Superior temporal gyrus (tissue), 1 donor: ENCODE results near the gene PIGV.
"Not testable (repeated sequence)": the region's sequence is repeated elsewhere in the genome, so short reads cannot be mapped to it uniquely, and the experiment has no call there.

Source experiments
- DNase-seq: peaks from one replicate; pipeline ENCODE4 v3.0.0-alpha.2; 2016; ENCODE audit errors: extremely low spot score

The PIGV gene

DNA sequence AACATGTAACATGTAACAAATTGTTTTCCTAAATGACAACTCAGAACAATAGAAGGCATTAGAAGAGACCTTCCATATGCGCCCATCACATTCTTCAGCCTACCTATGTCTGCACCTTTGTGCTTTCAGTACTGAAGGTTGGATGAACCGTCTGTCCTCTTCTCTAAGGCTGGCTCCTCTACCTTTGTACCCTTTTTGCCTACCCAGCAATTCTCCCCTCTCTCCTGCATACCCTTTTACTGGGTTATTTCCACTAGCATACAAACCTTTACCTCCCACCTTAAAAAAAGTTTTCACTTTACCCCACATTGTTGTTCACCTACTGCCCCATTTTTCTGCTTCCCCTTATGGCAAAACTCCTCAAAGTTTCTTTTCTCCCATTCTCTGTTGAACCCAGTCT lies 5.2 kb downstream of the PIGV start:
- no peak for DNase-seq

DNA sequence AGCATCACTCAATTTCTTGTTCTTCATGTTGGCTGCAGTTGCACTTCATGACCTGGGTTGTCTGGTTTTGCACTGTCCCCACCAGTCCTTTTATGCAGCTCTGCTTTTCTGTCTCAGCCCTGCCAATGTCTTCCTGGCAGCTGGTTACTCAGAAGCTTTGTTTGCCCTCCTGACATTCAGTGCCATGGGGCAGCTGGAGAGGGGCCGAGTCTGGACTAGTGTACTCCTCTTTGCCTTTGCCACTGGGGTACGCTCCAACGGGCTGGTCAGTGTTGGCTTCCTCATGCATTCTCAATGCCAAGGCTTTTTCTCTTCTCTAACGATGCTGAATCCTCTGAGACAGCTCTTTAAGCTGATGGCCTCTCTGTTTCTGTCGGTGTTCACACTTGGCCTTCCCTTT lies 6.6 kb downstream of the PIGV start:
- no peak for DNase-seq

DNA sequence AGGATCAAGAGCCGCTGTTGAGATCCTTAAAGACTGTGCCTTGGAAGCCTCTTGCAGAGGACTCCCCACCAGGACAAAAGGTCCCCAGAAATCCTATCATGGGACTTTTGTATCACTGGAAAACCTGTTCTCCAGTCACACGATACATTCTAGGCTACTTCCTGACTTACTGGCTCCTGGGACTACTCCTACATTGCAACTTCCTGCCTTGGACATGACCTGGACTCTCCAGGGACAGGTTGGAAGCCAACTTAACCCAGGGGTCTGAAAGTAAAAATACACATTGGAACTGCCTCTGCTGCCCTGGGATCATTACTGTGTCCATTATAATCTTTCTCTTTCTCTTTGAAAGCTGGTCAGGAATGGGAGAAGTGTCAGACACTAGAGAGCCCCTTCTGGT lies 9.9 kb downstream of the PIGV start:
- no peak for DNase-seq

DNA sequence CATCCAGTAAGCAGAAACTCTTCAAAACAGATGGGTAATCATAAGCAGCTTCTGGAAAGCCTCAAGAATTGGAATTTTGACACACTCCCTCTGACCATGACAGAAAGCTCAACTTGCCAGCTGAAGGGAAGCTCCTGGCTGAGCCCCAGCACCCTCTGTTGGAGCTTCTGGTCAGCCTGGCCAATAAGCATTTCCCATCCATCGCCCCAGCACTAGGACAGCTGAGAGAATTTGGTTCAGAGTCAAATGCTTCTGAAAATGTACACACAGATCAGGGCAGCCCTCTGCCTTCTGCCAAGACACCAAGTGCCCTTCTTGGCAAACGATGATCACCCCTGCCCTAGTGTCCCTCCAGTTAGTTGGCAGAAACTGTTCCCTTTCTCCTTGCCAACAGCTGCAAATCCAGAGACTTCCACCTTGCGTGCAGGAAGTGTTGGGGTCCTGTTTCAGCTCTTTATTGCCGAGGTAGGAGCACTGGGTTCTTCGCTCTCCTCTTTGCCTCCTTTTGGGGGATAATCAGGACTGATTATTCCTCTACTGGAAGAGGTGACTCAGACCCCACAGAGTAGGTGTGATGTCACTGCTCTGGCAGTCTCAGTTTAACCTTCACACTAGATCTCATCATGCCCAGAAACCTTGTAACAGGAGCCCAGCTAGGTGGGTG lies 11.9 kb downstream of the PIGV start:
- DNase-seq = peak; percentile 68

DNA sequence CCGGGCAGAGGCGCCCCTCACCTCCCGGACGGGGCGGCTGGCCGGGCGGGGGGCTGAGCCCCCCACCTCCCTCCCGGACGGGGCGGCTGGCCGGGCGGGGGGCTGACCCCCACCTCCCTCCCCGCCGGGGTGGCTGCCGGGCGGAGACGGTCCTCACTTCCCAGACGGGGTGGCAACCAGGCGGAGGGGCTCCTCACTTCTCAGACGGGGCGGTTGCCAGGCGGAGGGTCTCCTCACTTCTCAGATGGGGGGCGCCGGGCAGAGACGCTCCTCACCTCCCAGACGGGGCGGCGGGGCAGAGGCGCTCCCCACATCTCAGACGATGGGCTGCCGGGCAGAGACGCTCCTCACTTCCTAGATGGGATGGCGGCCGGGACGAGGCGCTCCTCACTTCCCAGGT lies 16.2 kb downstream of the PIGV start:
- not testable (repeated sequence) for DNase-seq

DNA sequence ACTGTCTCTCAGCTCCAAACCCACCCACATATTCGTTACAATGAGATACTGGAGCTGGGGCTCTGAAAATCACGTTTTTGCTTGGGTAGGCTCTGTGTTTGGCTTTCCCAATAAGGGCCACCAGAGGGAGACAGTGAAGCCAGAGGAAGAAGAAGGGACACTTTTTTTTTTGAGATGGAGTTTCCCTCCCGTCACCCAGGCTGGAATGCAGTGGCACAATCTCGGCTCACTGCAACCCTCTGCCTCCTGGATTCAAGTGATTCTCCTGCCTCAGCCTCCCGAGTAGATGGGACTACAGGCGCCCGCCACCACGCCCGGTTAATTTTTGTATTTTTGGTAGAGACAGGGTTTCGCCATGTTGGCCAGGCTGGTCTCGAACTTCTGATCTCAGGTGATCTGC lies 22.4 kb downstream of the PIGV start:
- peak; percentile 78 for DNase-seq

DNA sequence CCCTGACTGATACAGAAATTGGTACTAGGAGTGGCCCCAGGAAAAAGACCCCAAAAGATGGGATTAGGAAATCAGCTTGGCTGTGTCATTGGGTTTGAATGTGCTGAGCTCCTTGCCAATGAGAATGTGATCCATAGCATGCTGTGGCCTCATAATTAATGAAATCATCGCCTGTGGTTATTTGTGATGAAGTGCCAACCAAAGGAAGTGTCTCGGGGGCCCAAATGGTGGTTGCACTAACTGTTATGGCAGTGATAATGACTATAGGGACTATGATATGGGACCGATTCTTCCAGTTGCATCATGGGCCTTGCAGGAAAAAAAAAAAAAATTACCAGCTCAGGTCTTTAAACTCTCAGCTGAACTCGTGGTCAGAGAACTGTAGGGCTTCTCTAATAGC lies 23.3 kb downstream of the PIGV start:
- DNase-seq = no peak

DNA sequence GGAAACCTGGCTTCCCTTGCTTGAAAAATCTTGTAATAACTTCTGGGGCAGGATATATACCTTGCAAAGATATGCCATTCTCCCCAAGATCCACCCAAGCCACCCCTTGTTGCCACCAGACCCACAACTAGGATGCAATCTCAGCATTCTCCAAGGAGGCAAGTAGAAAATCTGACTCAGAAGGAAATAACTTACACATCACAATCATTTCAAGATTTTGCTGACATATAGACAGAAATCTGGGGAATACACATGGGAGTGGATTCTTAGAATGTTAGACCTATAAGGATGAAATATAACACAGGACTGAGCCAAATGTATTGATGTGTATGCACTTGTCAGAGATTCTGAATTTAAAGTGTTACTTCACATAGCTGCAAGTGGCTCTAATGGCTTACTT lies 24.0 kb downstream of the PIGV start:
- no peak for DNase-seq

DNA sequence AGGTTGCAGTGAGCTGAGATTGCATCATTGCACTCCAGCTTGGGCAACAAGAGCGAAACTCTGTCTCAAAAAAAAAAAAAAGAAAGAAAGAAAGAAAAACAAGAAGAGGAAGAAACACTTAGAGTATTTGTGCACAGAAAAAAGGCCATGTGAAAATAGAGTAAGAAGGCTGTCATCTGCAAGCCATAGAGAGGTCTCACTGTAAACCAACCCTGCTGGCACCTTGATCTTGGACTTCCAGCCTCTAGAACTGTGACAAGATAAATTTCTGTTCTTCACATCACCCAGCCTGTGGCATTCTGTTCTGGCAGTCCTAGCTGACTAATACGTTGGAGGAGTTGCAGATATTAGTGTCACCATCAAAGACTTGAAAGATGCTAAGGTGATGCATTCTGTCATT lies 26.6 kb downstream of the PIGV start:
- no peak for DNase-seq

DNA sequence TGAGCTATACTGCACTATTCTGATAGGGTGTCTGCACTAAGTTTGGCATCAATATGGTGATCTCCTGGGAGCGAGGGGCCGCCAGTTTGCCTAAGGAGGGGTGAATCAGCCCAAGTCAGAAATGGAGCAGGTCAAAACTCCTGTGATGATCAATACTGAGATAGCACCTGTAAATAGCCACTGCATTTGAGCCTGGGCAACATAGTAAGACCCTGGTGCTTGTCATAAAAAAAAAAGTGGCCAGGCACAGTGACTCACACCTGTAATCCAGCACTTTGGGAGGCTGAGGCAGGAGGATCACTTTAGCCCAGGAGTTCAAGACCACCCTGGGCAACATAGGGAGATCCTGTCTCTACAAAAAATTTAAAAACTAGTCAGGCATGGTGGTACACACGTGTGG lies 27.1 kb downstream of the PIGV start:
- no peak for DNase-seq

DNA sequence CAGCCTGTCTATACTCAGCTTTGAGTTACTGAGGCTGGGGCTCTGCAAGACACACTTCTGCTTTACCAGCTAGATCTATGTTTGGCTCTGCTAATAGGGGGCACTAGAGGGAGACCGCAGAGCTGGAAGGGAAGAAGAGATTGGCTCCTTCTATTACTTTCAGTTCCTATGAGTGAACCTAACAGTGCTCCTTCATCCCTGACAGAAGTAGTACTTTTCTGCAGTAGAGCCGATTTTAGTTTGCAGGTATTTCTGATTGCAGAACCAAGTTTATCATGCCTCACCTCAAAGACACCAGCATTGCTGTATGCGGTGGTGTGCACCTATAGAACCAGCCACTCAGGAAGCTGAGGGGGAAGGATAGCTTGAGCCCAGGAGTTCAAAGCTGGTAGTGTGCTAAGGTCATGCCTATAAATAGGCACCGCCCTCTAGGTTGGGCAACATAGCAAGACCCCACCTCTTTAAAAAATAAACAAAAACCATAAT lies 33.1 kb downstream of the PIGV start:
- DNase-seq = peak; percentile 12

DNA sequence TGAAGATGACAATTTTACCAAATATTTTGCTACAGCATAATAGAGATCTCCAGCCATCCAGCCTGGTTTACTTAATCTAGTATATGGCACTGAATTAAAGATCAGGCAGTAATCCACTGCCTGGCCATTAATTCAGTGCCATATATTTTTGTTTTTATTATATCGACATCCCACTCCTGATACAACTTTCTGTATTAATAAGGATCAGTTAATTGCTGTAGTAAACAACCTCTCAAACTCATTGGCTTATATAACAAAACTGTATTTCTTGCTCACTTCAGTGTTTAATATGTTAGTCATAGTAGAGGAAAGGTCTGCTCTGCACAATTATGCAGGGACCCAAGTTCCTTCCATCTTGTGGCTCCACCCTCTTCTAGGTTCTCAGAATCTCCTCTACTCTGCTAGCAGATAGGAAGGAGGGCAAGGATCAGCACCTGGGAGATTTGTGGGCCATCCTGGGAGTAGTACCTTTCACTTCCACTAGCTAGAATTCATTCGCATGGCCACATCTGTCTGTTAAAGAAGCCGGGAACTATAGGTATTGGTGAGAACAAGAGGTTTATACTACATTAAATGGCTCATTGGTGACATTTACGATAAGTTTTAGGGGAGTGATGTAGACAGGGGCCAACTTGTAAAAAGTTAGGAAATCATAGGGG lies 35.1 kb downstream of the PIGV start:
- DNase-seq = no peak

DNA sequence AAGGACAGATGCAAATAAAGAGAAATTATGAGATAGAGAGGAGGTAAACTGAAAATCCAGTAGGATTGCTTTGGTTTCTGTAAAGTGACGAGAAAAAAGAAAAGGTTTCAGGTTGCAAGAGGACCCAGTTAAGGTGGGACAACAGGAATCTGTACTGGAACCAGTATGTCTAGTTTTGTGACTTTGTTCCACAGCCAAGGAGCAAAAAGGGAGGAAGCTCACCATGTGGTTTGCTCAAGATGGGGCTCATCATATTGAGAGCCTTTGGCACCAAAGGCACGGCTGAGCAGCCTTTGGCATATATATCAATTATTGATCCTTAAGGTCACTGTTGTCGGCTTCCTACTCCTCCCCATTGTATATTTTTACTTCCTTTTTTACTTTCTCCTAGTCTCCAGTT lies 37.0 kb downstream of the PIGV start:
- DNase-seq = no peak

DNA sequence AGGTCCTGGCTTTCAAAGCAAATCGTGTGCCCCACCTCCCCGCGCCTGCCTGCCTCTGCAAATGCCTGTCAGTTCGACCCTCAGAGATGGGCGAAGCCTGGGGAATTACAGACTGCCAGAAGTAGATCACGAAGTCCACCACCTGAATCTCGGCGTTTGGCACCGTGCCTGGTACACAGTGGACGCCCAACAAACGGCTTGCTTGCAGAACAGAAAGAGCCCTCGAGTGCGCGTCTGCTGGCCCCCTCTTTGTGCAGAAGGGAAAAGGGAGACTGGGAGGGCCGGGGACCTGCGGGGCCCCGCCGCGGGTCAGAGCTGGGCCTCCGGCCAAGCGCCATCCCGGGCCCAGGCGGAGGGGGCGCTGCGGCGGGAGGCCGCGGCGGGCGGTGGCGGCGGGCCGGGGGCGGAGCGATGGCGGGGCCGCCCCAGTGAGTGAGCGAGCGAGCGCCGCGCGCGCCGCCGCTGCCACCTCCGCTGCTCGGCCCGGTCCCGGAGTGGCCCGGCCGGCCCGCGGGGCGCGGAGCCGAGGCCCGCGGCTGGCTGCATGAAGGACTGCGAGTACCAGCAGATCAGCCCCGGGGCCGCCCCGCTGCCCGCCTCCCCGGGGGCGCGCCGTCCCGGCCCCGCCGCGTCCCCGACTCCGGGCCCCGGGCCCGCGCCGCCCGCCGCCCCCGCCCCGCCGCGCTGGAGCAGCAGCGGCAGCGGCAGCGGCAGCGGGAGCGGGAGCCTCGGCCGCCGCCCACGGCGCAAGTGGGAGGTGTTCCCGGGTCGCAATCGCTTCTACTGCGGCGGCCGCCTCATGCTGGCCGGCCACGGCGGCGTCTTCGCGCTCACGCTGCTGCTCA lies 38.7 kb downstream of the PIGV start, which contains the start of gene ZDHHC18:
ZDHHC18 (plus strand) TSS at position 428 of the 845 bp plus-strand sequence; CDS start at position 545, 117 bp downstream.
- peak; percentile 54 for DNase-seq

DNA sequence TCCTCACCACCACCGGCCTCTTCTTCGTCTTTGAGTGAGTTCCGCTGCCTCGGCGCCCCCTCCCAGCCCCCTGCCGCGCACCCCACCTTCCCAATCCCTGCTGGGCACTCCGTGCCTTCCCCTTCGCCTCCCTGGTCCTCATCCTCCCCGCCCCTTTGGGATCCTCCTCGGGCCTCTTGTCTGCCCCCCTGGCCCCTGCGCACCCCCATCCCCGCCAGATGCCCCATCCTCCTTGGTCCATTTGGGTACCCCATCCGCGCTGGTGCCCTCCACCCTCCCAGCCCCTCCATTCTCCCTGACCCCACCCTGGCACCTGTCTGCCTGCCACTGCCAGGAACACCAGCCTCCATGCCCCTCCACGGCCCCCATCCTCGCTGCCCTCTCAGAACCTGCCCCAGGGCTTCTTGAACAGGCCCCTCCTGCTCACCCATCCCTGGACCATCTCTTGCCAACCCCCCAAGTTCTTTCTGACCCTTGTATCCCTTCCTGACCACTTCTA lies 39.4 kb downstream of the PIGV start:
- DNase-seq = no peak

DNA sequence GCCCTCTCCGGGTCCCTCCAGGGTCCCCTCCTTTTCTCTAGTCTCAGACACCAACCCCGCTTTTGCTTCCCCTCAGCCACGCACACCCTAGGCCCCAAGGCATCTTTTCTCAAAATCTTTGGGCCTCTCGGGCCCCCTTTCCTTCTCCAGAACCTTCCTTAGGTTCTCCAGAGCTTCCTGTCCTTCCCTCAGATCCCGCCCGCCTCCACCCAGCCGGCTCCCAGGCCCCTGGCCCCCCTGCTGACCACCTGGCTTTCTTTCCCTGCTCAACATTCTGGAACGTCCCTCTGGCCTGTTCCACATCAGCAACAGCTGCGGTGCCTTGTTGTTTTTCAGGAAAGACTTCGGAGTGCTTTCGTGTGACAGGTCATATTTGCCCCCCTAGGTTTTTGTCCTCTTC lies 39.9 kb downstream of the PIGV start:
- DNase-seq = no peak

DNA sequence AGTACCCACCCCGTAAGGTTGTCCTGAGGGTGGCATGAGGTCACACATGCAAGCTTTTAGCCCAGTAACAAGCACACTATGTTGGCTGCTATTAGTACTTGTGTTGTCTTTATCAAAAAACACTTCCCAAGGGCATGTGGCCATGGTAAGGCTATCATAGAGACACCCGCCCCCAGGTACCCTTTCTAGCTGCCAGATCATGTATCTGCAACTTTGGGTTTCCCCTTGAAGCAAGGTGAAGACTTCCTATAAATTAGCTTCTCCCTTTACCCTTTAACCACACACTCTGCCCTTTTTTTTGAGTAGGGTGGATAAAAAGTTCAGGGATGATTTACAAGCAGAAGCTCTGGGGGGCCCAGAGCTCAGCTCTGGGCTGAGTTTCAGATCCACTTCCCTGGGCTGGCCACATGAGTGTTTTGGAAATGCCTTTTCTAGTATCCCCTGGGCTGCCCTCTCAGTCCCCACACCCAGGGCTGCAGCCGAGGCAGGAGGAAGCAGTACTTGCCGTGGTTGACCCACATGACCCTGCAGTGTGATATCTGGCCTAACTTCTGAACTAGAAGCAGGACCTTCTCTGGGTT lies 40.8 kb downstream of the PIGV start:
- no peak for DNase-seq

DNA sequence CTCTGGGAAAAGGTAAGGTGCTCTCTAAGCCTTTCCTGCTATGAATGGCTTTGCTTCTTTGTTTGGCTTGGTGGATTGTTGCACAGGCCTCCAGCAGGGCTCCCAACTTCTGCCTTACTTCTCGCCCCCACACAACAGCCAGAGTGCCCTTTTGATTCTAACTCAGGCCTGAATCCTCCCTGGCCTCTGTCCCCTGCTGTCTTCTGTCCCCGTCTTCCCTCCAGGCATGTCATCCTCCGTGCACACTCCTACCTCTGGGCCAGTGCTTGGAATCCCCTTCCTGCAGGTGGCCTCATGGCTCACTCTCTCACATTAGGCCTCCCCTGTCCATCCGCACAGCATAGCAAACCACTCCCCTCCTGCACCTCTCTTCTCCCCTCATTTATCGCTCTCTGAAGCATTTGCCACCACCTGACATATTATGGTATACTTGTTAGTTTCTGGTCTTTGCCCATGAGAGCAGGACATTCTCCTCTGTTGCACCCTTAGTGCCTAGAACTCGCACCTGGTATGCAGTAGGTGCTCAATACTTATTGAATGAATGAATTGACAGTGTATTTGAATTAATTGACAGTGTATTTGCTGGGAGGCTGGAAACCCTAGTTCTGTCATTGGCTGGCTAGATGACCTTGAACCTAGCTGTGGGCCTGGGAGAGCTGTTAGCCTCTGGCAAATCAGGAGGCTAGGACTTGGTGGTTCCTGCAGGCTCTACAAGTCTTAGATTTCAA lies 41.6 kb downstream of the PIGV start:
- no peak for DNase-seq

DNA sequence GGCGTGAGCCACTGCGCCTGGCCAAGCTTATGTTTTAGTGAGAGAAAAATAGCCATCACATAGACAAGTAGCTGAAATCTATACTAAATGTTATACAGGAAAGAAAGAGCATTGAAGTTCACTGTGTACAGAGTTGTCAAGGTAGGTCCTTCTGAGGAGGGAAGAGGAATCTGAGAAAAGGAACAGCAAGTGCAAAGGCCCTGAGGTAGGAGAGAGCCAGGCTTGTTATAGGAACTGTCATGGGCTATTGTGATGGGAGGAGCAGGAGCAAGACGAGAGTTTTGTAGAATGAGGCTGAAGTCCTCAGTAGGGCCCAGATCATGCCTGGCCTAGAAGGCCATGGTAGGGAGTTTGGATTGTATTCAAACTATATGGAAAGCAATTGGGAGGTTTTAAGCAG lies 43.3 kb downstream of the PIGV start:
- no peak for DNase-seq

DNA sequence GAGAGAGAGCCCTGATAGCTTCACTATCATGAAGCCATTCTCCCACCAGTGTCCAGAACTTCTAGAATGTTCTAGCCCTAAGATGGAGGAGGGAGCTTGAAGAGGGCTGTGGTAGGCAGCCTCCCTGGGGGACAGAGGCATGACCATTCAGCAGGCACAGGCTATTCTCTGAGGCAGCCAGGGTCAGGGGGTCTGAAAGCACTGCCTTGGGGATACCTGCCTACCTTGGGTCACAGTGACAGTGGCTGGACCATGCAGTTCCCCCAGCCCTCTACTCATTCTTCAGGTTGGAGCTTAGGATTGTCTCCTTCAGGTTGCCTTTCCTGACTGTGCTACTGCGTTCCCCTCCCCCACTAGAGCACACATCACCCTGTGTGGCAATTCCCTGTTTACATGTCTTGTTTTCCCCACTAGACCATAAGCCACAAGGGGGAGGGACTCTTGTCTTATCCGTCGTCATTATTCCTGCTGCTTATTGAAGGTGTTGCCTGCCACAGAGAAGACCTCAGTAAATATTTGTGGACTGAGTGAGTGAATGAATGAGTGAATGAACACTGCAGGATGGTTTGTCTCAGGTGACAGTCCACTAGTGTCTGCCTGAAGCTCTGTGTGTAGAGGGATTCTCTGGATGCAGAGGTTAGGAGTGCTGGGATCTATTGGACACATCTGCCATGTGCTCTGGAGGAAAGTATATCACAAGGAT lies 43.9 kb downstream of the PIGV start:
- no peak for DNase-seq
